A549 (cell line): ENCODE measurements around the gene ZNF581. TPM values are rescaled to one million over a fixed set of nuclear protein-coding genes. Genes with fewer than 3 reads are reported as not detected.

Source experiments
- ATOH8 ChIP-seq: fragments of 250-450 bp; sonication (Bioruptor Pico); IDR thresholded peaks from 2 replicates; pipeline ENCODE4 v1.5.0; 2020; ENCODE audit warnings: low read depth, mild to moderate bottlenecking, moderate library complexity
- BCL3 ChIP-seq: fragments of >200 bp; sonication (Bioruptor Twin); formaldehyde crosslinking; IDR thresholded peaks from 3 replicates; pipeline ENCODE4 v1.6.1; 2016
- CBX2 ChIP-seq: fragments of 200-600 bp; sonication (generic); IDR thresholded peaks from 2 replicates; pipeline ENCODE4 v1.6.1; 2016; ENCODE audit warnings: low read depth, mild to moderate bottlenecking, borderline replicate concordance
- CBX8 ChIP-seq: fragments of 200-600 bp; sonication (generic); IDR thresholded peaks from 2 replicates; pipeline ENCODE4 v1.6.1; 2016
- CEBPB ChIP-seq, 2 experiments: fragments of >200 bp in 1 of 2; sonication (Bioruptor Twin) in 1 of 2; formaldehyde crosslinking in 1 of 2; IDR thresholded peaks; 2 replicates each; pipeline ENCODE4 v1.6.1; 2012 to 2016
- CHD2 ChIP-seq: fragments of 150-350 bp; IDR thresholded peaks from 2 replicates; pipeline ENCODE4 v1.6.1; 2014; ENCODE audit warnings: low read length; ENCODE audit not compliant: partially characterized antibody
- CHD4 ChIP-seq: fragments of 200-600 bp; sonication (generic); IDR thresholded peaks from 2 replicates; pipeline ENCODE4 v1.6.1; 2016; ENCODE audit warnings: antibody characterized with exemption, mild to moderate bottlenecking, borderline replicate concordance
- CTCF ChIP-seq: fragments of >200 bp; sonication (Bioruptor Twin); formaldehyde crosslinking; IDR thresholded peaks from 3 replicates; pipeline ENCODE4 v1.5.1; 2016
- EP300 ChIP-seq, 2 experiments: fragments of >200 bp; sonication (Bioruptor Twin); formaldehyde crosslinking; IDR thresholded peaks; 2 replicates in 1 of 2; 3 replicates in 1 of 2; pipeline ENCODE4 v1.6.1; 2016 to 2017
- ESRRA ChIP-seq: fragments of 150-350 bp; IDR thresholded peaks from 2 replicates; pipeline ENCODE4 v1.6.1; 2014; ENCODE audit warnings: mild to moderate bottlenecking, low read length, borderline replicate concordance
- FOSB ChIP-seq: fragments of 250-450 bp; sonication (Bioruptor Pico); IDR thresholded peaks from 2 replicates; pipeline ENCODE4 v1.5.0; 2020; ENCODE audit warnings: mild to moderate bottlenecking, moderate library complexity
- FOSL2 ChIP-seq, 2 experiments: fragments of 450-650 bp in 1 of 2; fragments of >200 bp in 1 of 2; sonication (Bioruptor Twin) in 1 of 2; formaldehyde crosslinking; IDR thresholded peaks; 2 replicates each; pipeline versions ENCODE4 v1.5.0 to v1.6.1; 2016 to 2020; ENCODE audit warnings: mild to moderate bottlenecking in 1 of 2, moderate library complexity in 1 of 2
- FOXS1 ChIP-seq: fragments of 250-450 bp; sonication (Bioruptor Pico); IDR thresholded peaks from 2 replicates; pipeline ENCODE4 v1.5.0; 2020; ENCODE audit warnings: mild to moderate bottlenecking, moderate library complexity
- HDAC2 ChIP-seq: fragments of 200-600 bp; sonication (generic); IDR thresholded peaks from 2 replicates; pipeline ENCODE4 v1.6.1; 2016
- HES2 ChIP-seq: fragments of >200 bp; sonication (Bioruptor Twin); formaldehyde crosslinking; IDR thresholded peaks from 2 replicates; pipeline ENCODE4 v1.6.1; 2016
- HOXB13 ChIP-seq: fragments of 250-450 bp; sonication (Bioruptor Pico); IDR thresholded peaks from 2 replicates; pipeline ENCODE4 v1.5.0; 2020; ENCODE audit warnings: low read depth, mild to moderate bottlenecking, moderate library complexity
- JUN ChIP-seq, 2 experiments: fragments of >200 bp; sonication (Bioruptor Twin); formaldehyde crosslinking; IDR thresholded peaks; 2 replicates in 1 of 2; 3 replicates in 1 of 2; pipeline ENCODE4 v1.6.1; 2016 to 2017
- KDM5A ChIP-seq: fragments of 200-600 bp; sonication (generic); IDR thresholded peaks from 2 replicates; pipeline ENCODE4 v1.6.1; 2016; ENCODE audit warnings: antibody characterized with exemption, mild to moderate bottlenecking
- MAFK ChIP-seq: fragments of 450-650 bp; IDR thresholded peaks from 2 replicates; pipeline ENCODE4 v1.6.1; 2014; ENCODE audit not compliant: partially characterized antibody
- NFE2L2 ChIP-seq: fragments of 150-350 bp; conservative IDR thresholded peaks from 2 replicates; pipeline ENCODE4 v1.6.1; 2014; ENCODE audit warnings: low read length
- NPAS2 ChIP-seq: fragments of 250-450 bp; sonication (Bioruptor Pico); IDR thresholded peaks from 2 replicates; pipeline ENCODE4 v1.8.0; 2022; ENCODE audit warnings: mild to moderate bottlenecking, moderate library complexity, borderline replicate concordance
- PBX3 ChIP-seq: IDR thresholded peaks from 2 replicates; pipeline ENCODE4 v1.6.1; 2012
- PHF8 ChIP-seq: fragments of 200-600 bp; sonication (generic); IDR thresholded peaks from 2 replicates; pipeline ENCODE4 v1.6.1; 2016; ENCODE audit warnings: low read depth, mild to moderate bottlenecking, antibody characterized with exemption, moderate library complexity, borderline replicate concordance
- RARB ChIP-seq: fragments of 250-450 bp; sonication (Bioruptor Pico); IDR thresholded peaks from 2 replicates; pipeline ENCODE4 v1.8.0; 2021; ENCODE audit warnings: mild to moderate bottlenecking, moderate library complexity
- REST ChIP-seq: fragments of 200-600 bp; sonication (generic); IDR thresholded peaks from 2 replicates; pipeline ENCODE4 v1.6.1; 2016; ENCODE audit warnings: antibody characterized with exemption, mild to moderate bottlenecking, moderate library complexity
- RFX5 ChIP-seq: fragments of 450-650 bp; IDR thresholded peaks from 2 replicates; pipeline ENCODE4 v1.7.1; 2014; ENCODE audit warnings: antibody characterized with exemption, mild to moderate bottlenecking, moderate library complexity
- RNF2 ChIP-seq: fragments of 200-600 bp; sonication (generic); IDR thresholded peaks from 2 replicates; pipeline ENCODE4 v1.6.1; 2016; ENCODE audit warnings: low read depth, mild to moderate bottlenecking, antibody characterized with exemption, moderate library complexity, borderline replicate concordance
- TFCP2L1 ChIP-seq: fragments of 250-450 bp; sonication (Bioruptor Pico); IDR thresholded peaks from 2 replicates; pipeline ENCODE4 v1.5.0; 2021; ENCODE audit warnings: mild to moderate bottlenecking
- TP53 ChIP-seq: fragments of 250-450 bp; sonication (Bioruptor Pico); IDR thresholded peaks from 2 replicates; pipeline ENCODE4 v1.5.0; 2021; ENCODE audit warnings: mild to moderate bottlenecking, moderate library complexity
- USF2 ChIP-seq: fragments of 450-650 bp; IDR thresholded peaks from 2 replicates; pipeline ENCODE4 v1.6.1; 2014; ENCODE audit warnings: antibody characterized with exemption
- ZFP36 ChIP-seq: fragments of 450-650 bp; IDR thresholded peaks from 2 replicates; pipeline ENCODE4 v1.6.1; 2014; ENCODE audit warnings: borderline replicate concordance; ENCODE audit not compliant: partially characterized antibody
- polyA plus RNA-seq, 4 experiments: library from polyadenylated mRNA; depleted of rRNA in 3 of 4; stranded (reverse); fragments of >200 nt; fragmentation: RNase III in 1 of 4; extraction: RNeasy Plus Mini Kit Qiagen cat#74134 plus additional on column Dnase treatment in 1 of 4; gene quantifications; 2 replicates in 3 of 4; 3 replicates in 1 of 4; pipeline ENCODE4 v1.2.3, GENCODE V29; 2011 to 2017

Gene ZNF581
- polyA plus RNA-seq, 2 of the 4 experiments (the other 2 are of a cell fraction) = 13.9 to 24.9 TPM

GRCh38 chr19:55599842-55600661 is 43.4 kb upstream of the ZNF581 start, which contains the start of gene ZNF524 (continued):
- TF ChIP-seq CTCF (no peak), EP300 (IDR thresholded peaks at IDR 0.05) (no peak), FOXS1 (CRISPR knock-in tag) (no peak), KDM5A (no peak), CBX2 (no peak), ATOH8 (CRISPR knock-in tag) (no peak), JUN (IDR thresholded peaks at IDR 0.05) (peak in 1 of 2 experiments; percentile 65; a peak in 4 of 5 replicates), RARB (CRISPR knock-in tag) (peak; percentile 78; the same call in 1 of the 2 replicates), HES2 (no peak), FOSL2 (IDR thresholded peaks at IDR 0.05) (no peak), FOSL2 (CRISPR knock-in tag; IDR thresholded peaks at IDR 0.05) (no peak), USF2 (no peak), CBX8 (no peak), TP53 (peak; percentile 83; the same call in 1 of the 2 replicates), NFE2L2 (no peak), CHD2 (no peak), RFX5 (peak; percentile 69; the same call in 1 of the 2 replicates), BCL3 (no peak), CHD4 (no peak), REST (peak; percentile 45; the same call in 1 of the 2 replicates), MAFK (no peak), FOSB (CRISPR knock-in tag) (no peak), CEBPB (IDR thresholded peaks at IDR 0.05) (no peak), RNF2 (no peak), HOXB13 (CRISPR knock-in tag) (peak; percentile 77; the same call in 1 of the 2 replicates), HDAC2 (no peak), ESRRA (no peak), PHF8 (no peak; the same call in 1 of the 2 replicates), TFCP2L1 (no peak), NPAS2 (no peak), ZFP36 (no peak), PBX3 (no peak; the same call in 1 of the 2 replicates)
